HS-27A (cell line): Measurements from ENCODE around the gene NDUFB10.
"Not testable (repeated sequence)": the region's sequence is repeated elsewhere in the genome, so short reads cannot be mapped to it uniquely, and the experiment has no call there.

ENCODE experiments used
- DNase-seq: peaks from one replicate; pipeline ENCODE4 v3.0.0-alpha.2; 2012; ENCODE audit warnings: low read depth, missing footprints

NDUFB10 gene

GRCh38 chr16:1959269-1960039 lies at the start of gene NDUFB10:
TSS of gene NDUFB10 (plus strand) at chr16:1959538. CDS start at chr16:1959625, 87 bp downstream.
- DNase-seq = peak; percentile 56

DNA sequence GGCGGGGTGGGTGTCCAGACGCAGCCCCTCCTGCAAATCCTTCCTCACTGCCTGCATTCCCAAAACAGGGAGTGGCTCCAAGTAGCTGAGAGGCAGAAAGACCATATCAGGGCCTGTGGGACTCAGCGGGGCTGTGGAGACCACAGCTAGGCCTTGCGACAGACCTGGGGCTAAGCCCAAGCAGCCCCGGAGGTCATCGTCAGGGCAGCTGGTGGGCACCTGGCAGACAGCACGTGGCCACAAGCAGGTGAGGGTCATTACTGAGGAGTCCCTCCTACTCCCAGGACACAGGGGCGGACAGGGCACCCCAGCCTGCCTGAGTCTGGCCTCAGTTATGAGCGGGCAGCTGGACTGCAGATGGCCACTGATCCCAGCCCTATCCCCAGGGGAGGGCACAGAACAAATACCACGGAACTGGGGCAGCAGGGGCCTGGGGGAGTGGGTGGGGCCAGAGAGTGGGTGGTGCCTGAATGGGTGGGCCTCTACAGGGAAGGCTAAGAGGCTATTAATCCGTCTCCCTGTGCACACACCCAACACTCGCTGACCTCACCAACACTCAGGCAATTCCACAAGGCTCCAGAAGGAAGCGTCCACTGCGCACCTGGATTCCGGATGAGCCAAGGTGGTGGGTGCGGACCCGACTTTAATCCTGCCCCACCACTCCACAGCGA lies 49.6 kb upstream of the NDUFB10 start:
- no peak for DNase-seq

DNA sequence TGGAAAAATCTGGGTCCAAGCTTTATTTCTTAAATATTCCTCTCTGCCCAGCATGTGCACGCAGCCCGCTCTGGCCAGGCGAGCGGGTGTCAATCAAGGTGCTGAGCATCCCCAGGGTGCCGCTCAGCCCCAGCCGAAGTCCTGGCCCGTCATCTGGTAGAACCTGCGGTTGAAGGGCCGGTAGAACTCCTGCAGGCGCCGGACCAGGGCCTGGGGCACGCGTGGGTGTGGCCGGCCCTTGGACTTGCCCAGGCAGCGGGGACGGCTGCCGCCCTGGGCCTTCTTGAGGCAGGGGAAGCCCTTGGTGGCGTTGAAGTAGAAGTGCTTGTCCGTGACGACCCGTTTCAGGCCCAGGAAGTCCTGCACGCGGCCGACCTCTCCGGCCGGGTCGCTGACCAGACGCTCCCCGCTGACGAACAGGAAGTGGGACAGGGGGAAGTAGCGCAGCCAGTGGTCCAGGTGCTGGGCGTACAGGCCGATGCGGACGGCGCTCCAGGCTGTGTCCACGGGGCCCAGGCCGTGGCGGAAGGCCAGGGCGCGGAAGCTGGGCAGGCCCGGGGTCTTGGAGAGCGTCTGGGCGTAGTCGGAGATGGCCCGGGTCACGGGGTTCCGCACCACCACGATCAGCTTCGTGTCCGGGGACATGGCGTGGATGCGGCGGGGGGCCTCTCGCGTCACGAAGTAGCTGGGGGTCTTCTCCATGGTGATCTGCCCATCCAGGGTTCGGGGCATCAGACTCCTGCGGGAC lies 47.7 kb upstream of the NDUFB10 start:
- no peak for DNase-seq

DNA sequence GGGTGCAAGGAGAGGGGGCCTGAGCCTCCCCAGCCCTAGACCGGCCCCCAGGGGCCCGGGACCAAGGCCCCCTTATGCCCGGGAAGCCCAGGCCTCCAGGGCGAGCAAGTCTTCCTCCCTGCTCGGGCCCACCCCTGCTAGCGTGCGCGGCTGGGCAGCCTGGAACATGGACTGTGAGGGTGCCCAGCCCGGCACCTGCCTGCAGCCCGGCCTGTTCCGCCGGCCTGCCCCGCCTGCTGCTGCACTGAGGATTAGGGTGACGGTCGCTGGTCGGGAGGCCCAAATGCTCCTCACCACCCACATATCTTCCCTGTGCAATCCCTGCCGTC lies 47.2 kb upstream of the NDUFB10 start:
- no peak for DNase-seq

DNA sequence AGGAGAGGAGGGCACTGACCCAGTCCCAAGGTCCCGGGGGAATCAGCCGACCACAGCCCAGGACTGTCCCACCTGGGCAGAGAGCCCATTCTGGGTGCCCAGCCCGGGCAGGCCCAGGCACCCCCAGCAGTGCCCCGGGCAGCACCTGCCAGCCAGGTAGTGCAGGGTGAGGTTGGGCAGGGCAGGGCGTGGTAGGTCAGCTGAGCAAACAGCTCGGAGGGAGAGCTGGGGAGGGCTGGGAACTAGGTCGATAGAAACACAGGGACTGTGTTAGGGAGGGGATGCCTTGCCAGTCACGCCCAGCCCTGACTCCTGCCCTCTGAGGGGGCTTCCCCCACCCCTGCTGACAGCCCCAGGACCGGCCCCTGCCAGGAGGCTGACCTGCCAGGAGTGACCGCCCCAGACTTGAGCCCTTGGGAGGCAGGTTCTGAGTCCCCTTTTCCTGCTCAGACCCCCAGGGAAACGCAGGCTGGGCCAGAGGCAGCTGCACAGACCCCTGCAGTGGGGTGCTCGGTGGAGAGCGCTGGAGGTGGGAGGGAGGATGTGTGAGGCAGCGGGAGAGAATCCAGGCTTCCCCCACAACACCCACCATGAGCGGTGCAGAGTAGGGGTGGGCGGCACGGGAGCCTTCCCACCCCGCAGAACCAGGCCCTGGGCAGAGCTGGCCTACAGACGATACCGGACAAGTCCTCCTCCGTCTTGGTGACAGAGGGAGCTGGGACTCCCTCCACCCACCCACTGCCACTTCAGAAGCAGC lies 45.8 kb upstream of the NDUFB10 start:
- DNase-seq = no peak

DNA sequence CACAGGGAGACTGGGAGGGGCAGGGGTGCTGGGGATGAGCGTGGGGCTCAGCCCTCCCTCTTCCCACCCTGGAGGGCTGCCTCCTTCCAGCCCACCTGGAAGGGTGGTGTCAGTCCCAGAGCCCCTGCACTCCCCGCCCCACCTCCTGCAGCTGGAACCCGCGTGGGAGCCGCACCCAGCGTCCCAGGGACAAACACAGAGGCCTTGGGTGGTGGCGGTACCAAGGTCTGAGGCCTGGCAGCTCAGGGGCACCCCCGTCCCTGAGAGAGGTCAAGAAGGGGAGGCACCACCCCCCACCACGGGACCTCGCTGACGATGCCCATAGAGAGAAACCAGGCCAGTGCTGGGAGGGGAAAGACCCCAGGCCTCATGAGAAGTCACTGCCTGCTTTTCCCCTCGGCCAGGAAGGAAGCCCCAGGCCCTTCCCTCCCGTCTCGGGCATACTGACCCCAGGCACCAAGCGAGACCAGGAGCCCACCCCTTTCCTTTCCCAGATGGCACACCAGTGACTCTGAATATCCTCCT lies 45.2 kb upstream of the NDUFB10 start:
- DNase-seq = no peak

DNA sequence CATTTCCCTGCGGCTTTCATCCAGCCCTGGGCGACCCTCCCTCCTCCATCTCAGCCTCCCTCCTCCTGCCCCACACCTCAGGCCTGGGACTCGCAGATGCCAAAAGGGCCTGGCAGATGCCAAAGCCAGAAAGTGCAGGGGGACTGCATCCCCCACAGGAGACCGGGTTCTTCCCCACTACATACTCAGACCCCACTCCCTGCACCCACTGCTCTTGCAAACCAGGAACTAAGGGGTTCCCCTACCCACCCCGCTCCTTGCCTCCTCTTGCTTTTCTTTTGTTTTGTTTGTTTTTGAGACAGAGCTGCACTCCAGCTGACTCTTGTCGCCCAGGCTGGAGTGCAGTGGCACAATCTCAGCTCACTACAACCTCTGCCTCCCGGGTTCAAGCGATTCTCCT lies 44.4 kb upstream of the NDUFB10 start:
- DNase-seq = no peak

DNA sequence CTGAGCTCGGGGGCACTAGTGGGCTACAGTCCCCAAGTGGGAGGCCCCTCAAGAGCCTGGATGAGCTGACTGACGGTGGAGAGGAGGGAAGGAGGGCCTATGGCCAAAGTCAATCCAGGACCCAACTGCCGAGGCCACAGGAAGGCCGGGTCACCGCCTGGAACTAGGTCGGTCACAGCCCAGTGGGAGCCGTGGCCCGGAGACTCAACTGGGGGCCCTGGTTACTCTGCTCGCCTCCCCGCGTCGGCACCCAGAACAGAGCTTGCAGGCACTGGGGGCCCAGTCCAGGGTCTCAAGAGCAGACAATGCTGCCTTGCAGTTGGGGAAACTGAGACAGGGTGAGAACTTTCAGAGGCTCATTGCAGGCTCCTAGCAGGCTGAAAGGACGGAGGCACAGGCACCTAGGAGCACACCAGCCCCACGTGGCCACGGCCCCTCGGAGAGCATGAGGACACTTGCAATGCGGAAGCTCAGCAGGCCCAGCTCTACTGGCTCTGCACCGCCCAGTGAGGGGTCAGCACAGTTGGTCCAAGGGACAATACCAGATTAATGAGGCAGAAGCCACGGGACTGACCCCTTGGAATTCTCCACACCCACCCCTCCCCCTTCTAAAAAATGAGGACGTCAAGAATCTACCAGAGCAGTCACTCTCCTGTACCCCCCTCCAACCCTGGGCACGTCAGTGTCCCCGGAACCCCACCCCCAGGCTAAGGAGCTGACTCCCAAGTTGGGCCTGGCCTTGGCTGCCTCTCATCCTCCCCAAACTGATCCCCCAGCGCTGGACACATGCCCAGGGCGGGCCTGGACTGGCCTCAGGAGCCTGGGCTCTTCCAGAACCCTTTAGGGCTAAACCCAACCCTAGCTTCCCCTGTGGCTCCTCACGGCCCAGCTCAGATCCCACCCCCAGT lies 43.4 kb upstream of the NDUFB10 start:
- DNase-seq = no peak

- no peak for DNase-seq
Measured at GRCh38 chr16:1916640-1916990, 42.7 kb upstream of the NDUFB10 start.

- DNase-seq = no peak
Measured at GRCh38 chr16:1917056-1917664, 42.2 kb upstream of the NDUFB10 start.

- DNase-seq = no peak
Measured at GRCh38 chr16:1917665-1918350, 41.5 kb upstream of the NDUFB10 start.

- no peak for DNase-seq
Measured at GRCh38 chr16:1918351-1919326, 40.7 kb upstream of the NDUFB10 start, which contains the start of gene HS3ST6. TSS of gene HS3ST6 (minus strand) at chr16:1918415. CDS start at chr16:1918323, 92 bp downstream.

- DNase-seq = no peak
Measured at GRCh38 chr16:1919327-1919998, 39.9 kb upstream of the NDUFB10 start.

DNA sequence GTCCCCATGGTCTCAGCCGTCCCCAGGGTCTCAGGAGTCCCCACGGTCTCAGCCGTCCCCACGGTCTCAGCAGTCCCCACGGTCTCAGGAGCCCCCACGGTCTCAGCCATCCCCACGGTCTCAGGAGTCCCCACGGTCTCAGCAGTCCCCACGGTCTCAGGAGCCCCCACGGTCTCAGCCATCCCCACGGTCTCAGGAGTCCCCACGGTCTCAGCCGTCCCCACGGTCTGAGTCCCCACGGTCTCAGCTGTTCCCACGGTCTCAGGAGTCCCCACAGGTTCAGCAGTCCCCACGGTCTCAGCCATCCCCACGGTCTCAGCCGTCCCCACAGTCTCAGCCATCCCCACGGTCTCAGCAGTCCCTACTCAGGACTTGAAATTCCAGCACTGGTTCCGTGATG lies 39.2 kb upstream of the NDUFB10 start:
- DNase-seq = not testable (repeated sequence)

DNA sequence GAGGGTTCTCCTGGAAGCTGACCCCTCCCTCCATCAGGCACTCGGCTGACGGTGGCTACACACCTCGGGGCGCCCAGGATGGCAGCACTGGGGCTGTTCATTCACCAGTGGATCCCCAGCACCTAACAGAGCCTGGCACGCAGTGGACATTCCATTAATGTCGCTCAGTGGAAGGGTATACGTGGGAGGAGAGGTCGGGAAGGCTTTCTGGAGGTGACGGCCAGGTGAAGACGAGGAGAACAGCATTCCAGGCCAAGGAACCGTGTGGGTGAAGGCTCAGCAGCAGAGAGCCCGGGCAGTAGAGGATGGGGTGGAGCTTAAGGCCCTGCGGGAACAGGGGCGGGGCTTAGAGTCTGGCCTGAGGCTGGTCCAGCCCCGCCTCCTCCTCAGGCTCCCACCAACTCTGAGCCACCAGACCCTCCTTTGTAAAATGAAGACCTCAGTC lies 38.6 kb upstream of the NDUFB10 start:
- no peak for DNase-seq

- DNase-seq = no peak
Measured at GRCh38 chr16:1922357-1922756, 37.0 kb upstream of the NDUFB10 start.

GRCh38 chr16:1923299-1924034 lies 35.9 kb upstream of the NDUFB10 start:
- DNase-seq = no peak
